Activated CD8-positive, alpha-beta T cell treated with anti-CD3 and anti-CD28 coated beads for 36 hours (primary cell): ENCODE measurements around the gene NAPA. TPM values are rescaled to one million over a fixed set of nuclear protein-coding genes. Genes with fewer than 3 reads are reported as not detected.

ENCODE experiments used
- ATAC-seq: fragments of 200-7000 bp; cut with Tn5 transposase; one replicate; pipeline ENCODE4 v1.10.0; 2021; ENCODE audit warnings: mild to moderate bottlenecking, moderate library complexity
- CTCF ChIA-PET: fragments of 350-600 bp; sonication (Branson Sonifier 250); formaldehyde crosslinking; loops from one replicate; lab custom pipeline; 2021; ENCODE audit warnings: antibody characterized with exemption; lab: Charles Lee
- POLR2A ChIA-PET: fragments of 350-600 bp; sonication (Branson Sonifier 250); formaldehyde crosslinking; loops from one replicate; lab custom pipeline; 2021; ENCODE audit warnings: antibody characterized with exemption; lab: Charles Lee
- DNase-seq: peaks from one replicate; pipeline ENCODE4 v3.0.0-alpha.2; 2020
- H3K27ac Mint-ChIP-seq: one replicate; pipeline ENCODE4 v1.8.0; 2021; ENCODE audit warnings: mild to moderate bottlenecking, mixed read lengths
- H3K27me3 Mint-ChIP-seq: one replicate; pipeline ENCODE4 v1.8.0; 2021; ENCODE audit warnings: mixed read lengths
- H3K36me3 Mint-ChIP-seq: one replicate; pipeline ENCODE4 v1.8.0; 2021; ENCODE audit warnings: low read depth, mixed read lengths
- H3K4me1 Mint-ChIP-seq: one replicate; pipeline ENCODE4 v1.8.0; 2021; ENCODE audit warnings: low read depth, mixed read lengths
- H3K4me3 Mint-ChIP-seq: one replicate; pipeline ENCODE4 v1.8.0; 2021; ENCODE audit warnings: mild to moderate bottlenecking, moderate library complexity, mixed read lengths
- H3K9me3 Mint-ChIP-seq: one replicate; pipeline ENCODE4 v1.8.0; 2021; ENCODE audit warnings: mixed read lengths
- intact Hi-C: fragments of 100-400 bp; cut with micrococcal nuclease; formaldehyde crosslinking; loops from one replicate; pipeline ENCODE4 v1.10.0; 2022
- total RNA-seq, 2 experiments: library from RNA; stranded (reverse); gene quantifications; one replicate each; pipeline ENCODE4 v1.2.3, GENCODE V29; 2021
- TF ChIP-seq, protein P1 (sequence below): fragments of 200-600 bp; IDR thresholded peaks from one replicate; pipeline ENCODE4 v1.8.0; 2022; ENCODE audit warnings: antibody characterized with exemption, mild to moderate bottlenecking

Gene NAPA
- total RNA-seq, 2 experiments from 2014 or later, result 43.9 to 47.2 TPM

DNA sequence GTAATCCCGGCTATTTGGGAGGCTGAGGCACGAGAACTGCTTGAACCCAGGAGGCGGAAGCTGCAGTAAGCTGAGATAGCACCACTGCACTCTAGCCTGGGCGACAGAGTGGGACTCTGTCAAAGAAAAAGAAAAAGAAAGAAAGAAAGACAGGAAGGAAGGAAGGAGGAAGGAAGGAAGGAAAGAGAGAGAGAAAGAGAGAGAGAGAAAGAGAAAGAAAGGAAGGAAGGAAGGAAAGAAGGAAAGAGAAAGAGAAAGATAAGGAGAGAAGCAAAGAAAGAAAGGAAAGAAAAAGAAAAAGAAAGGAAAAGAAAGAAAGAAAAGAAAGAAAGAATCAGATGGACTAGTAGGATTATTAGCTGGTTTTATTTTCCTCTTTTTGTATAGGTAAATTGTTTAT lies 35.3 kb upstream of the NAPA start:
- ChIA-PET POLR2A (interaction anchor here (0.8 kb wide), 1 partner anchor 50 kb away, joined by 3 read pairs; no protein-coding TSS in a partner anchor), CTCF (no interaction called here)
- no peak for ATAC-seq
- Mint-ChIP-seq H3K27me3 (peaks cover 3% of the 10 kb centered on the region), H3K4me1 (peaks cover 2% of the 10 kb centered on the region), H3K4me3 (no peak overlapping the region), H3K36me3 (no peaks in the 10 kb centered on the region), H3K9me3 (no peaks in the 10 kb centered on the region), H3K27ac (no peak overlapping the region)
- DNase-seq, result no peak
- intact Hi-C loops, result no loop called here
- TF ChIP-seq, protein P1, sequence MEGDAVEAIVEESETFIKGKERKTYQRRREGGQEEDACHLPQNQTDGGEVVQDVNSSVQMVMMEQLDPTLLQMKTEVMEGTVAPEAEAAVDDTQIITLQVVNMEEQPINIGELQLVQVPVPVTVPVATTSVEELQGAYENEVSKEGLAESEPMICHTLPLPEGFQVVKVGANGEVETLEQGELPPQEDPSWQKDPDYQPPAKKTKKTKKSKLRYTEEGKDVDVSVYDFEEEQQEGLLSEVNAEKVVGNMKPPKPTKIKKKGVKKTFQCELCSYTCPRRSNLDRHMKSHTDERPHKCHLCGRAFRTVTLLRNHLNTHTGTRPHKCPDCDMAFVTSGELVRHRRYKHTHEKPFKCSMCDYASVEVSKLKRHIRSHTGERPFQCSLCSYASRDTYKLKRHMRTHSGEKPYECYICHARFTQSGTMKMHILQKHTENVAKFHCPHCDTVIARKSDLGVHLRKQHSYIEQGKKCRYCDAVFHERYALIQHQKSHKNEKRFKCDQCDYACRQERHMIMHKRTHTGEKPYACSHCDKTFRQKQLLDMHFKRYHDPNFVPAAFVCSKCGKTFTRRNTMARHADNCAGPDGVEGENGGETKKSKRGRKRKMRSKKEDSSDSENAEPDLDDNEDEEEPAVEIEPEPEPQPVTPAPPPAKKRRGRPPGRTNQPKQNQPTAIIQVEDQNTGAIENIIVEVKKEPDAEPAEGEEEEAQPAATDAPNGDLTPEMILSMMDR, result no peak

GRCh38 chr19:47549261-47549862 lies 34.5 kb upstream of the NAPA start:
- intact Hi-C loops, result no loop called here
- H3K27ac Mint-ChIP-seq, result no peak overlapping the region
- ChIA-PET POLR2A (interaction anchor here (0.8 kb wide), 1 partner anchor 51 kb away, joined by 3 read pairs; no protein-coding TSS in a partner anchor), CTCF (no interaction called here)
- TF ChIP-seq, protein P1, result no peak
- H3K9me3 Mint-ChIP-seq, result no peaks in the 10 kb centered on the region
- ATAC-seq, result no peak
- peaks cover 2% of the 10 kb centered on the region for H3K4me1 Mint-ChIP-seq
- H3K4me3 Mint-ChIP-seq, result no peak overlapping the region
- H3K27me3 Mint-ChIP-seq, result peaks cover 6% of the 10 kb centered on the region
- DNase-seq, result no peak
- no peaks in the 10 kb centered on the region for H3K36me3 Mint-ChIP-seq

- CTCF ChIA-PET, result interaction anchor here (1.2 kb wide), 2 partner anchors 12 to 32 kb away, joined by 3 read pairs; no protein-coding TSS in a partner anchor
Observed at GRCh38 chr19:47547199-47547598, 32.3 kb upstream of the NAPA start.

GRCh38 chr19:47545061-47545948 lies 30.4 kb upstream of the NAPA start:
- Mint-ChIP-seq H3K27me3 (peaks cover 6% of the 10 kb centered on the region), H3K4me1 (peaks cover 18% of the 10 kb centered on the region), H3K36me3 (no peaks in the 10 kb centered on the region), H3K27ac (no peak overlapping the region), H3K4me3 (no peak overlapping the region), H3K9me3 (no peaks in the 10 kb centered on the region)
- ATAC-seq (no peak), DNase-seq (no peak)
- ChIA-PET POLR2A (no interaction called here), CTCF (interaction anchor here (1.2 kb wide), 1 partner anchor 12 kb away, joined by 3 read pairs; no protein-coding TSS in a partner anchor)
- TF ChIP-seq, protein P1, result no peak
- intact Hi-C loops, result no loop called here

More at GRCh38 chr19:47547199-47547598, 32.3 kb upstream of the NAPA start:
- Mint-ChIP-seq H3K27ac (no peak overlapping the region), H3K4me1 (peaks cover 4% of the 10 kb centered on the region), H3K36me3 (no peaks in the 10 kb centered on the region), H3K4me3 (no peak overlapping the region), H3K9me3 (no peaks in the 10 kb centered on the region), H3K27me3 (peaks cover 6% of the 10 kb centered on the region)
- TF ChIP-seq, protein P1, result no peak
- intact Hi-C loops, result no loop called here
- POLR2A ChIA-PET, result interaction anchor here (1.3 kb wide), 1 partner anchor 76 kb away, joined by 3 read pairs; no protein-coding TSS in a partner anchor
- ATAC-seq (no peak), DNase-seq (no peak)
